Right renal pelvis (tissue), 4 donors: ENCODE measurements around the gene PLPPR5. TPM values are rescaled to one million over a fixed set of nuclear protein-coding genes. Genes with fewer than 3 reads are reported as not detected.
"Not testable (repeated sequence)": the region's sequence is repeated elsewhere in the genome, so short reads cannot be mapped to it uniquely, and the experiment has no call there.

Experiments
- DNase-seq, 4 donors: peaks; one replicate each; pipeline ENCODE4 v3.0.0-alpha.2; 2013; ENCODE audit warnings: low read depth in 4 of 4, low spot score in 3 of 4, missing footprints in 1 of 4
- polyA plus RNA-seq, 4 donors: library from polyadenylated mRNA; unstranded; fragments of 120-200 nt; gene quantifications; one replicate each; pipeline ENCODE4 v1.2.1, GENCODE V29; 2013; ENCODE audit not compliant: insufficient read length in 4 of 4

The PLPPR5 gene
- polyA plus RNA-seq = 1 to 10 TPM; 2.0 to 2.5 (median 2.0) TPM

- no peak for DNase-seq
These were observed at the start of gene PLPPR5 for GRCh38 chr1:99004861-99005442. PLPPR5 (minus strand) TSS chr1:99004861; CDS start chr1:99004671, 190 bp downstream.

- no peak for DNase-seq
These were observed 47.1 kb upstream of the PLPPR5 start for GRCh38 chr1:99051611-99052283.

GRCh38 chr1:99049745-99050144 is 45.1 kb upstream of the PLPPR5 start:
- no peak for DNase-seq

- DNase-seq = not testable (repeated sequence)
These were observed 32.1 kb upstream of the PLPPR5 start for GRCh38 chr1:99036746-99037145.

- DNase-seq = no peak
These were observed 13.7 kb upstream of the PLPPR5 start for GRCh38 chr1:99018313-99018712.

GRCh38 chr1:99017655-99018054 is 13.0 kb upstream of the PLPPR5 start:
- no peak for DNase-seq

GRCh38 chr1:99010679-99011078 is 6.0 kb upstream of the PLPPR5 start:
- no peak for DNase-seq

GRCh38 chr1:99007366-99007765 is 2.7 kb upstream of the PLPPR5 start:
- no peak for DNase-seq

GRCh38 chr1:99005537-99005942 is 879 bp upstream of the PLPPR5 start:
- no peak for DNase-seq

- DNase-seq = no peak
These were observed 304 bp downstream of the PLPPR5 start for GRCh38 chr1:99004254-99004860.

GRCh38 chr1:99003581-99004253 is 944 bp downstream of the PLPPR5 start:
- no peak for DNase-seq

- no peak for DNase-seq
These were observed 11.8 kb downstream of the PLPPR5 start for GRCh38 chr1:98992844-98993243.

- DNase-seq = no peak
These were observed 13.3 kb downstream of the PLPPR5 start for GRCh38 chr1:98991127-98992012.

GRCh38 chr1:98989556-98989907 is 15.1 kb downstream of the PLPPR5 start:
- DNase-seq = no peak

- no peak for DNase-seq
These were observed 15.6 kb downstream of the PLPPR5 start for GRCh38 chr1:98988904-98989555.

- no peak for DNase-seq
These were observed 19.0 kb downstream of the PLPPR5 start for GRCh38 chr1:98985687-98986086.

- no peak for DNase-seq
These were observed 22.6 kb downstream of the PLPPR5 start for GRCh38 chr1:98981917-98982513.

GRCh38 chr1:98979463-98979862 is 25.2 kb downstream of the PLPPR5 start:
- no peak for DNase-seq

GRCh38 chr1:98975810-98976209 is 28.9 kb downstream of the PLPPR5 start:
- DNase-seq = no peak

- DNase-seq = no peak
These were observed 29.5 kb downstream of the PLPPR5 start for GRCh38 chr1:98975113-98975512.
